Measurements from ENCODE around the gene TMEM150C. TPM values are rescaled to one million over a fixed set of nuclear protein-coding genes. Genes with fewer than 3 reads are reported as not detected.

Gene TMEM150C
- total RNA-seq, 1 donor from 2014 or later, result 1.3 TPM

GRCh38 chr4:82439088-82439487 is 122.7 kb downstream of the TMEM150C start:
- Mint-ChIP-seq H3K27me3 (ENCODE audit: unreplicated experiment) (no peaks in the 10 kb centered on the region), H3K4me1 (ENCODE audit: unreplicated experiment) (peaks cover 8% of the 10 kb centered on the region), H3K4me3 (ENCODE audit: unreplicated experiment) (no peak overlapping the region), H3K27ac (ENCODE audit: unreplicated experiment) (no peak overlapping the region), H3K9me3 (ENCODE audit: unreplicated experiment) (no peaks in the 10 kb centered on the region), H3K36me3 (ENCODE audit: unreplicated experiment) (no peaks in the 10 kb centered on the region)
- DNase-seq (ENCODE audit: extremely low spot score, unreplicated experiment), result no peak
- TF ChIP-seq CTCF (IDR thresholded peaks at IDR 0.05), result no peak

GRCh38 chr4:82437285-82438005 is 124.3 kb downstream of the TMEM150C start:
- no peak for DNase-seq (ENCODE audit: extremely low spot score, unreplicated experiment)
- H3K27ac Mint-ChIP-seq (ENCODE audit: unreplicated experiment), result peak overlapping the region; percentile 3
- H3K4me3 Mint-ChIP-seq (ENCODE audit: unreplicated experiment), result no peak overlapping the region
- H3K4me1 Mint-ChIP-seq (ENCODE audit: unreplicated experiment), result peaks cover 19% of the 10 kb centered on the region
- no peak for TF ChIP-seq CTCF (IDR thresholded peaks at IDR 0.05)
- peaks cover 5% of the 10 kb centered on the region for H3K36me3 Mint-ChIP-seq (ENCODE audit: unreplicated experiment)
- no peaks in the 10 kb centered on the region for H3K9me3 Mint-ChIP-seq (ENCODE audit: unreplicated experiment)
- no peaks in the 10 kb centered on the region for H3K27me3 Mint-ChIP-seq (ENCODE audit: unreplicated experiment)

- DNase-seq (ENCODE audit: extremely low spot score, unreplicated experiment), result no peak
- H3K36me3 Mint-ChIP-seq (ENCODE audit: unreplicated experiment), result peaks cover 5% of the 10 kb centered on the region
- no peak for TF ChIP-seq CTCF (IDR thresholded peaks at IDR 0.05)
- peaks cover 26% of the 10 kb centered on the region for H3K4me1 Mint-ChIP-seq (ENCODE audit: unreplicated experiment)
- H3K27ac Mint-ChIP-seq (ENCODE audit: unreplicated experiment), result no peak overlapping the region
- no peaks in the 10 kb centered on the region for H3K9me3 Mint-ChIP-seq (ENCODE audit: unreplicated experiment)
- H3K4me3 Mint-ChIP-seq (ENCODE audit: unreplicated experiment), result no peak overlapping the region
- no peaks in the 10 kb centered on the region for H3K27me3 Mint-ChIP-seq (ENCODE audit: unreplicated experiment)
Measured at GRCh38 chr4:82436780-82437179, 125.0 kb downstream of the TMEM150C start.

DNA sequence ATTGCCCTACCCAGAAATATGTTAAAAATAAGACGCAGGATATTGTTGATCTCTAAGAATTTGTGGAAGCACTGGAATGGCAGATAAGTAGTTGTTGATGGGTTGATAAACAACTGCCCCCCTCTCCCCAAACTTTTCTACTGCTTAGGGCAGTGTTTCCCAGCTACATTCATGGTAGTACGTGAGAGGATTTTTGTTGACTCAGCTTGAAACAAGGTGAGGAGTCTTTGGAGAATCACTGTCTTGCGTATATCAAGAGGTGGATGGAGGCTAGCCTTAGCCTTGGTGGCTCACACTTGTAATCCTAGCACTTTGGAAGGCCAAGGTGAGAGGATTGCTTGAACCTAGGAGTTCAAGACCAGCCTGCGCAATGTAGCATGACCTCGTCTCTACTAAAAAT is 125.7 kb downstream of the TMEM150C start:
- H3K4me3 Mint-ChIP-seq (ENCODE audit: unreplicated experiment), result no peak overlapping the region
- no peak for DNase-seq (ENCODE audit: extremely low spot score, unreplicated experiment)
- H3K27me3 Mint-ChIP-seq (ENCODE audit: unreplicated experiment), result no peaks in the 10 kb centered on the region
- H3K36me3 Mint-ChIP-seq (ENCODE audit: unreplicated experiment), result peaks cover 5% of the 10 kb centered on the region
- H3K27ac Mint-ChIP-seq (ENCODE audit: unreplicated experiment), result no peak overlapping the region
- H3K9me3 Mint-ChIP-seq (ENCODE audit: unreplicated experiment), result no peaks in the 10 kb centered on the region
- no peak for TF ChIP-seq CTCF (IDR thresholded peaks at IDR 0.05)
- H3K4me1 Mint-ChIP-seq (ENCODE audit: unreplicated experiment), result peaks cover 32% of the 10 kb centered on the region

GRCh38 chr4:82434949-82435348 is 126.8 kb downstream of the TMEM150C start:
- H3K27ac Mint-ChIP-seq (ENCODE audit: unreplicated experiment), result no peak overlapping the region
- H3K36me3 Mint-ChIP-seq (ENCODE audit: unreplicated experiment), result peaks cover 5% of the 10 kb centered on the region
- H3K9me3 Mint-ChIP-seq (ENCODE audit: unreplicated experiment), result no peaks in the 10 kb centered on the region
- H3K4me3 Mint-ChIP-seq (ENCODE audit: unreplicated experiment), result no peak overlapping the region
- TF ChIP-seq CTCF (IDR thresholded peaks at IDR 0.05), result no peak
- DNase-seq (ENCODE audit: extremely low spot score, unreplicated experiment), result no peak
- H3K27me3 Mint-ChIP-seq (ENCODE audit: unreplicated experiment), result no peaks in the 10 kb centered on the region
- peaks cover 32% of the 10 kb centered on the region for H3K4me1 Mint-ChIP-seq (ENCODE audit: unreplicated experiment)
